HL-60 (cell line): ENCODE results near the gene ABCC1.
"Not testable (repeated sequence)": the region's sequence is repeated elsewhere in the genome, so short reads cannot be mapped to it uniquely, and the experiment has no call there.

Experiments
- DNase-seq, 2 experiments: peaks; one replicate each; pipeline ENCODE4 v3.0.0-alpha.2; 2010 to 2020; ENCODE audit warnings: low read depth in 1 of 2, low spot score in 1 of 2
- H3K27ac ChIP-seq: fragments of 250-450 bp; sonication (Bioruptor Pico); replicated peaks from 2 replicates; pipeline ENCODE4 v1.5.1; 2020; ENCODE audit warnings: mild to moderate bottlenecking, moderate library complexity
- H3K27me3 ChIP-seq: fragments of 250-450 bp; sonication (Bioruptor Pico); 2 replicates; pipeline ENCODE4 v1.5.1; 2021; ENCODE audit warnings: mild to moderate bottlenecking, moderate library complexity; ENCODE audit not compliant: insufficient read depth, poor library complexity, severe bottlenecking
- H3K4me3 ChIP-seq: replicated peaks from 2 replicates; pipeline ENCODE4 v1.5.1; 2011; ENCODE audit warnings: mild to moderate bottlenecking, control low read depth, low read length; ENCODE audit not compliant: insufficient read depth
- GABPA ChIP-seq: IDR thresholded peaks from 2 replicates; pipeline ENCODE4 v1.6.1; 2012; ENCODE audit warnings: low read depth
- POLR2AphosphoS5 ChIP-seq: IDR thresholded peaks from 2 replicates; pipeline ENCODE4 v1.6.1; 2012; ENCODE audit warnings: low read depth
- SPI1 ChIP-seq: IDR thresholded peaks from 2 replicates; pipeline ENCODE4 v1.6.1; 2012; ENCODE audit warnings: low read depth, mild to moderate bottlenecking, borderline replicate concordance
- TF ChIP-seq, protein P1 (sequence below): IDR thresholded peaks from one replicate; pipeline ENCODE4 v1.5.1; 2011; ENCODE audit warnings: low read length, control low read depth, inconsistent platforms; ENCODE audit not compliant: insufficient read depth
- TF ChIP-seq, protein P2 (sequence below): IDR thresholded peaks from 2 replicates; pipeline ENCODE4 v1.6.1; 2012; ENCODE audit warnings: low read depth; ENCODE audit not compliant: insufficient replicate concordance

Gene ABCC1

GRCh38 chr16:15913046-15913698, 36.2 kb upstream of the ABCC1 start:
- no peak for DNase-seq
- Histone ChIP-seq H3K4me3 (no peak overlapping the region), H3K27ac (0 out of 2 replicates have a peak overlapping the region, but pooled peaks have one; percentile 27), H3K27me3 (no peaks in the 10 kb centered on the region)
- TF ChIP-seq SPI1 (no peak; the same call in 1 of the 2 replicates), GABPA (no peak), POLR2AphosphoS5 (no peak)
- TF ChIP-seq, protein P1, sequence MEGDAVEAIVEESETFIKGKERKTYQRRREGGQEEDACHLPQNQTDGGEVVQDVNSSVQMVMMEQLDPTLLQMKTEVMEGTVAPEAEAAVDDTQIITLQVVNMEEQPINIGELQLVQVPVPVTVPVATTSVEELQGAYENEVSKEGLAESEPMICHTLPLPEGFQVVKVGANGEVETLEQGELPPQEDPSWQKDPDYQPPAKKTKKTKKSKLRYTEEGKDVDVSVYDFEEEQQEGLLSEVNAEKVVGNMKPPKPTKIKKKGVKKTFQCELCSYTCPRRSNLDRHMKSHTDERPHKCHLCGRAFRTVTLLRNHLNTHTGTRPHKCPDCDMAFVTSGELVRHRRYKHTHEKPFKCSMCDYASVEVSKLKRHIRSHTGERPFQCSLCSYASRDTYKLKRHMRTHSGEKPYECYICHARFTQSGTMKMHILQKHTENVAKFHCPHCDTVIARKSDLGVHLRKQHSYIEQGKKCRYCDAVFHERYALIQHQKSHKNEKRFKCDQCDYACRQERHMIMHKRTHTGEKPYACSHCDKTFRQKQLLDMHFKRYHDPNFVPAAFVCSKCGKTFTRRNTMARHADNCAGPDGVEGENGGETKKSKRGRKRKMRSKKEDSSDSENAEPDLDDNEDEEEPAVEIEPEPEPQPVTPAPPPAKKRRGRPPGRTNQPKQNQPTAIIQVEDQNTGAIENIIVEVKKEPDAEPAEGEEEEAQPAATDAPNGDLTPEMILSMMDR, result no peak
- TF ChIP-seq, protein P2, sequence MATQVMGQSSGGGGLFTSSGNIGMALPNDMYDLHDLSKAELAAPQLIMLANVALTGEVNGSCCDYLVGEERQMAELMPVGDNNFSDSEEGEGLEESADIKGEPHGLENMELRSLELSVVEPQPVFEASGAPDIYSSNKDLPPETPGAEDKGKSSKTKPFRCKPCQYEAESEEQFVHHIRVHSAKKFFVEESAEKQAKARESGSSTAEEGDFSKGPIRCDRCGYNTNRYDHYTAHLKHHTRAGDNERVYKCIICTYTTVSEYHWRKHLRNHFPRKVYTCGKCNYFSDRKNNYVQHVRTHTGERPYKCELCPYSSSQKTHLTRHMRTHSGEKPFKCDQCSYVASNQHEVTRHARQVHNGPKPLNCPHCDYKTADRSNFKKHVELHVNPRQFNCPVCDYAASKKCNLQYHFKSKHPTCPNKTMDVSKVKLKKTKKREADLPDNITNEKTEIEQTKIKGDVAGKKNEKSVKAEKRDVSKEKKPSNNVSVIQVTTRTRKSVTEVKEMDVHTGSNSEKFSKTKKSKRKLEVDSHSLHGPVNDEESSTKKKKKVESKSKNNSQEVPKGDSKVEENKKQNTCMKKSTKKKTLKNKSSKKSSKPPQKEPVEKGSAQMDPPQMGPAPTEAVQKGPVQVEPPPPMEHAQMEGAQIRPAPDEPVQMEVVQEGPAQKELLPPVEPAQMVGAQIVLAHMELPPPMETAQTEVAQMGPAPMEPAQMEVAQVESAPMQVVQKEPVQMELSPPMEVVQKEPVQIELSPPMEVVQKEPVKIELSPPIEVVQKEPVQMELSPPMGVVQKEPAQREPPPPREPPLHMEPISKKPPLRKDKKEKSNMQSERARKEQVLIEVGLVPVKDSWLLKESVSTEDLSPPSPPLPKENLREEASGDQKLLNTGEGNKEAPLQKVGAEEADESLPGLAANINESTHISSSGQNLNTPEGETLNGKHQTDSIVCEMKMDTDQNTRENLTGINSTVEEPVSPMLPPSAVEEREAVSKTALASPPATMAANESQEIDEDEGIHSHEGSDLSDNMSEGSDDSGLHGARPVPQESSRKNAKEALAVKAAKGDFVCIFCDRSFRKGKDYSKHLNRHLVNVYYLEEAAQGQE, result no peak

DNA sequence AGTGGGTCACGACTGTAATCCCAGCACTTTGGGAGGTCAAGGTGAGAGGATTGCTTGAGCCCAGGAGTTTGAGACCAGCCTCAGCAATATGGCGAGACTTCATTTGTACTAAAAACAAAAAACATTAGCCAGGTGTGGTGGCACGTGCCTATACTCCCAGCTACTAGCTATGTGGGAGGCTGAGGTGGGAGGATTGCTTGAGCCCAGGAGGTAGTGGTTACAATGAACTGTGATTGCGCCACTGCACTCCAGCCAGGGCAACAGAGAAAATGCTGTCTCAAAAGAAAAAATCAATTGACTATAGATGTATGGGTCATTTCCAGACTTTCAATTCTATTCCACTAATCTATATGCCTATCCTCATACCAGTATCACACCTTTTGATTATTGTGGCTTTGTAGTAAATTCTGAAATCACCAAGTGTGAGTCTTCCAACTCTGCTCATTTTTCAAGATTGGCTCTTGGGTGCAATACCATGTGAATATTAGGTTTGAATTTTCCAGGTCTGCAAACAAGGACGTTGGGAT, 33.8 kb upstream of the ABCC1 start:
- Histone ChIP-seq H3K27ac (no peak overlapping the region), H3K4me3 (no peak overlapping the region), H3K27me3 (no peaks in the 10 kb centered on the region)
- peak in 1 of 2 experiments; percentile 12 for DNase-seq
- TF ChIP-seq GABPA (no peak), SPI1 (no peak), POLR2AphosphoS5 (no peak)
- TF ChIP-seq, protein P1, result no peak
- TF ChIP-seq, protein P2, result no peak

GRCh38 chr16:15916323-15916722, 33.1 kb upstream of the ABCC1 start:
- no peak overlapping the region for H3K4me3 ChIP-seq
- DNase-seq, result no peak

GRCh38 chr16:15918314-15918713, 31.1 kb upstream of the ABCC1 start:
- not testable (repeated sequence) for DNase-seq, H3K27ac ChIP-seq, H3K4me3 ChIP-seq, H3K27me3 ChIP-seq

More at GRCh38 chr16:15916323-15916722, 33.1 kb upstream of the ABCC1 start:
- no peaks in the 10 kb centered on the region for H3K27me3 ChIP-seq
- H3K27ac ChIP-seq, result no peak overlapping the region
- TF ChIP-seq POLR2AphosphoS5, result no peak
- TF ChIP-seq, protein P1, result no peak
- TF ChIP-seq, protein P2, result no peak
